A549 (cell line): ENCODE results near the gene GNLY. TPM values are rescaled to one million over a fixed set of nuclear protein-coding genes. Genes with fewer than 3 reads are reported as not detected.

Source experiments
- ATAC-seq, 2 experiments: fragments of 200-7000 bp in 1 of 2; fragments of >200 bp in 1 of 2; cut with Nextera tagmentation in 1 of 2; cut with Tn5 transposase in 1 of 2; 3 replicates each; pipeline versions ENCODE4 v1.8.0 to v1.9.1; 2018 to 2020; ENCODE audit warnings: mild to moderate bottlenecking in 1 of 2, moderate library complexity in 1 of 2
- CTCF ChIA-PET: fragments of 300-600 bp; sonication (Branson Sonifier 250); formaldehyde crosslinking; extraction: SDS; loops from one replicate; lab custom pipeline; 2021; ENCODE audit warnings: antibody characterized with exemption, inconsistent platforms; lab: Yijun Ruan, JAX
- POLR2A ChIA-PET: fragments of 350-600 bp; formaldehyde crosslinking; extraction: SDS; loops from one replicate; lab custom pipeline; 2021; ENCODE audit warnings: antibody characterized with exemption, inconsistent platforms; lab: Yijun Ruan, JAX
- DNase-seq, 2 experiments: peaks; one replicate each; pipeline versions ENCODE4 v3.0.0 to v3.0.0-alpha.2; 2011 to 2016; ENCODE audit warnings: low read depth in 1 of 2, low spot score in 1 of 2
- FAIRE-seq: peaks from 2 replicates; lab custom pipeline; 2011; peaks lifted over from hg19 to GRCh38; lab: Jason Lieb, UNC
- H3K27ac ChIP-seq, 2 experiments: fragments of >200 bp; sonication (Bioruptor Twin); formaldehyde crosslinking; 3 replicates each; pipeline ENCODE4 v1.5.1; 2016 to 2017
- H3K4me1 ChIP-seq: fragments of >200 bp; sonication (Bioruptor Twin); formaldehyde crosslinking; 3 replicates; pipeline ENCODE4 v1.6.1; 2016
- H3K4me2 ChIP-seq: fragments of >200 bp; sonication (Bioruptor Twin); formaldehyde crosslinking; 3 replicates; pipeline ENCODE4 v1.6.1; 2016
- H3K4me3 ChIP-seq: fragments of >200 bp; sonication (Bioruptor Twin); formaldehyde crosslinking; 3 replicates; pipeline ENCODE4 v1.5.1; 2016
- H3K9me3 ChIP-seq: fragments of >200 bp; sonication (Bioruptor Twin); formaldehyde crosslinking; 3 replicates; pipeline ENCODE4 v1.6.1; 2016
- ELK1 ChIP-seq: fragments of 150-350 bp; IDR thresholded peaks from 2 replicates; pipeline ENCODE4 v1.6.1; 2014; ENCODE audit warnings: low read depth, mild to moderate bottlenecking, low read length
- HOXA7 ChIP-seq: fragments of 250-450 bp; sonication (Bioruptor Pico); IDR thresholded peaks from 2 replicates; pipeline ENCODE4 v1.5.0; 2020; ENCODE audit warnings: mild to moderate bottlenecking, moderate library complexity
- JUN ChIP-seq, 2 experiments: fragments of >200 bp; sonication (Bioruptor Twin); formaldehyde crosslinking; IDR thresholded peaks; 2 replicates in 1 of 2; 3 replicates in 1 of 2; pipeline ENCODE4 v1.6.1; 2016 to 2017
- MAZ ChIP-seq: fragments of 150-350 bp; IDR thresholded peaks from 2 replicates; pipeline ENCODE4 v1.6.1; 2014; ENCODE audit warnings: antibody characterized with exemption, low read depth, low read length, borderline replicate concordance
- NPAS2 ChIP-seq: fragments of 250-450 bp; sonication (Bioruptor Pico); IDR thresholded peaks from 2 replicates; pipeline ENCODE4 v1.8.0; 2022; ENCODE audit warnings: mild to moderate bottlenecking, moderate library complexity, borderline replicate concordance
- PHF8 ChIP-seq: fragments of 200-600 bp; sonication (generic); IDR thresholded peaks from 2 replicates; pipeline ENCODE4 v1.6.1; 2016; ENCODE audit warnings: low read depth, mild to moderate bottlenecking, antibody characterized with exemption, moderate library complexity, borderline replicate concordance
- RARB ChIP-seq: fragments of 250-450 bp; sonication (Bioruptor Pico); IDR thresholded peaks from 2 replicates; pipeline ENCODE4 v1.8.0; 2021; ENCODE audit warnings: mild to moderate bottlenecking, moderate library complexity
- RCOR1 ChIP-seq: fragments of 150-350 bp; IDR thresholded peaks from 2 replicates; pipeline ENCODE4 v1.6.1; 2014; ENCODE audit warnings: antibody characterized with exemption, low read length, low read depth
- REST ChIP-seq: fragments of 200-600 bp; sonication (generic); IDR thresholded peaks from 2 replicates; pipeline ENCODE4 v1.6.1; 2016; ENCODE audit warnings: antibody characterized with exemption, mild to moderate bottlenecking, moderate library complexity
- RFX5 ChIP-seq: fragments of 450-650 bp; IDR thresholded peaks from 2 replicates; pipeline ENCODE4 v1.7.1; 2014; ENCODE audit warnings: antibody characterized with exemption, mild to moderate bottlenecking, moderate library complexity
- TFCP2L1 ChIP-seq: fragments of 250-450 bp; sonication (Bioruptor Pico); IDR thresholded peaks from 2 replicates; pipeline ENCODE4 v1.5.0; 2021; ENCODE audit warnings: mild to moderate bottlenecking
- TP53 ChIP-seq: fragments of 250-450 bp; sonication (Bioruptor Pico); IDR thresholded peaks from 2 replicates; pipeline ENCODE4 v1.5.0; 2021; ENCODE audit warnings: mild to moderate bottlenecking, moderate library complexity
- ZSCAN20 ChIP-seq: fragments of 250-450 bp; sonication (Bioruptor Pico); IDR thresholded peaks from 2 replicates; pipeline ENCODE4 v1.8.0; 2022; ENCODE audit warnings: mild to moderate bottlenecking, moderate library complexity
- WGBS: methylation state at CpG from one replicate; pipeline ENCODE4 v1.1.6; 2017; ENCODE audit errors: missing lambda C conversion rate; 5-methylcytosine and 5-hydroxymethylcytosine counted together
- polyA plus RNA-seq, 4 experiments: library from polyadenylated mRNA; depleted of rRNA in 3 of 4; stranded (reverse); fragments of >200 nt; fragmentation: RNase III in 1 of 4; extraction: RNeasy Plus Mini Kit Qiagen cat#74134 plus additional on column Dnase treatment in 1 of 4; gene quantifications; 2 replicates in 3 of 4; 3 replicates in 1 of 4; pipeline ENCODE4 v1.2.3, GENCODE V29; 2011 to 2017

GNLY gene
- polyA plus RNA-seq, 2 of the 4 experiments (the other 2 are of a cell fraction) = not detected

- POLR2A ChIA-PET = no interaction called here
- TF ChIP-seq TFCP2L1 (CRISPR knock-in tag) (no peak), RFX5 (no peak), RARB (CRISPR knock-in tag) (no peak), REST (no peak), NPAS2 (CRISPR knock-in tag) (no peak), RCOR1 (no peak), ZSCAN20 (CRISPR knock-in tag) (no peak)
- TF ChIP-seq, all 56 proteins: peak for 0
- Histone ChIP-seq H3K9me3 (no peaks in the 10 kb centered on the region), H3K4me2 (no peak overlapping the region), H3K27ac (peak overlapping the region in 1 of 2 experiments; percentile 12; a peak in 3 of 6 replicates), H3K4me3 (no peak overlapping the region), H3K4me1 (peaks cover 33% of the 10 kb centered on the region)
- no peak for DNase-seq
- CTCF ChIA-PET = interaction anchor here (0.9 to 10.2 kb wide), 6 partner anchors 9 to 129 kb away, joined by 3 to 228 read pairs (median 6); partner anchors contain the start of gene GNLY
- ATAC-seq = no peak
- 70% methylated on average over 4 of the region's 4 CpGs for WGBS
- FAIRE-seq = no peak
Measured at GRCh38 chr2:85684806-85685205, 9.4 kb upstream of the GNLY start.

GRCh38 chr2:85690932-85691331 lies 3.2 kb upstream of the GNLY start:
- no peak overlapping the region for H3K27ac ChIP-seq
- H3K4me2 ChIP-seq = no peak overlapping the region
- ATAC-seq (no peak), FAIRE-seq (no peak), DNase-seq (no peak)
- 82% methylated on average over 4 of the region's 4 CpGs for WGBS
- ChIA-PET POLR2A (no interaction called here), CTCF (interaction anchor here (1.9 to 10.8 kb wide), 3 partner anchors 11 to 54 kb away, joined by 12 to 135 read pairs (median 14); no protein-coding TSS in a partner anchor)
- TF ChIP-seq ELK1 (no peak), TP53 (CRISPR knock-in tag) (no peak), HOXA7 (CRISPR knock-in tag) (no peak)
- no peak overlapping the region for H3K4me3 ChIP-seq
- peaks cover 22% of the 10 kb centered on the region for H3K4me1 ChIP-seq
- no peaks in the 10 kb centered on the region for H3K9me3 ChIP-seq

- Histone ChIP-seq H3K4me1 (peaks cover 14% of the 10 kb centered on the region), H3K9me3 (no peaks in the 10 kb centered on the region), H3K27ac (no peak overlapping the region)
- WGBS = 69% methylated on average over 5 of the region's 5 CpGs
- CTCF ChIA-PET = interaction anchor here (0.7 to 10.8 kb wide), 7 partner anchors 11 to 197 kb away, joined by 3 to 135 read pairs (median 6); no protein-coding TSS in a partner anchor
- no peak for DNase-seq
- no peak for TF ChIP-seq JUN (IDR thresholded peaks at IDR 0.05)
- TF ChIP-seq TP53 (CRISPR knock-in tag) = no peak
- no peak for TF ChIP-seq PHF8
- TF ChIP-seq, all 56 proteins: peak for 0
- POLR2A ChIA-PET = no interaction called here
- Histone ChIP-seq H3K4me3 (no peak overlapping the region), H3K4me2 (no peak overlapping the region)
- FAIRE-seq (no peak), ATAC-seq (no peak)
Measured at GRCh38 chr2:85692039-85692645, 2.0 kb upstream of the GNLY start.

- Histone ChIP-seq H3K27ac (peak overlapping the region in 1 of 2 experiments; percentile 47; a peak in 3 of 6 replicates), H3K4me1 (peaks cover 7% of the 10 kb centered on the region; the same call in 1 of the 3 replicates), H3K4me3 (no peak overlapping the region), H3K9me3 (no peaks in the 10 kb centered on the region), H3K4me2 (no peak overlapping the region)
- ATAC-seq (no peak), FAIRE-seq (no peak), DNase-seq (no peak)
- ChIA-PET POLR2A (interaction anchor here (0.6 kb wide), 1 partner anchor 40 kb away, joined by 3 read pairs; no protein-coding TSS in a partner anchor), CTCF (interaction anchor here (1.6 to 10.8 kb wide), 2 partner anchors 14 to 46 kb away, joined by 6 to 135 read pairs; no protein-coding TSS in a partner anchor)
- WGBS = 79% methylated on average over 11 of the region's 11 CpGs
- TF ChIP-seq MAZ (no peak), JUN (IDR thresholded peaks at IDR 0.05) (no peak), NPAS2 (CRISPR knock-in tag) (no peak)
Measured at GRCh38 chr2:85695121-85695520, 963 bp downstream of the GNLY start.
